Astrocyte of the spinal cord (primary cell): ENCODE measurements around the gene SP3.

Experiments used
- DNase-seq: peaks from one replicate; pipeline ENCODE4 v3.0.0; 2011; ENCODE audit warnings: low read depth, low spot score
- H3K4me3 ChIP-seq: 2 replicates; pipeline ENCODE4 v1.5.1; 2011; ENCODE audit warnings: low read depth, mild to moderate bottlenecking, low read length, moderate library complexity
- CTCF ChIP-seq: IDR thresholded peaks from 2 replicates; pipeline ENCODE4 v1.5.1; 2012; ENCODE audit warnings: low read depth, mild to moderate bottlenecking, low read length, inconsistent platforms
- in situ Hi-C: cut with HindIII; loops from 2 replicates; pipeline ENCODE4 v1.10.0; 2017; ENCODE audit warnings: low sequenced_read_pairs

The SP3 gene

GRCh38 chr2:173860082-173860481, 105.1 kb downstream of the SP3 start:
- in situ Hi-C loops, result no loop called here
- TF ChIP-seq CTCF, result no peak
- no peak for DNase-seq
- no peak overlapping the region for H3K4me3 ChIP-seq

- in situ Hi-C loops, result no loop called here
- H3K4me3 ChIP-seq, result no peak overlapping the region
- no peak for DNase-seq
- TF ChIP-seq CTCF, result no peak
Measured at GRCh38 chr2:173858291-173858731, 106.9 kb downstream of the SP3 start.
